HCT116 (cell line): ENCODE results near the gene CCDC82.

ENCODE experiments used
- CTCF ChIP-seq, 3 experiments: fragments of 200-600 bp in 1 of 3; sonication (generic) in 1 of 3; IDR thresholded peaks in 2 of 3; conservative IDR thresholded peaks in 1 of 3; 2 replicates each; pipeline ENCODE4 v1.5.1; 2012 to 2017; ENCODE audit warnings: low read depth in 2 of 3, low read length in 2 of 3, antibody characterized with exemption in 1 of 3, borderline replicate concordance in 1 of 3, control low read depth in 1 of 3, mild to moderate bottlenecking in 1 of 3, mixed read lengths in 1 of 3, mixed run types in 1 of 3, moderate library complexity in 1 of 3; ENCODE audit not compliant: insufficient read depth in 1 of 3
- EZH2 ChIP-seq: fragments of 200-600 bp; sonication (generic); IDR thresholded peaks from 2 replicates; pipeline ENCODE4 v1.6.1; 2017; ENCODE audit warnings: antibody characterized with exemption, mixed run types
- FOSL1 ChIP-seq: IDR thresholded peaks from 2 replicates; pipeline ENCODE4 v1.6.1; 2012; ENCODE audit warnings: low read depth
- MAX ChIP-seq: IDR thresholded peaks from 2 replicates; pipeline ENCODE4 v1.6.1; 2012
- POLR2A ChIP-seq: IDR thresholded peaks from 2 replicates; pipeline ENCODE4 v1.7.0; 2011; ENCODE audit warnings: borderline replicate concordance; ENCODE audit not compliant: insufficient read depth, insufficient read length; ENCODE audit errors: extremely low read depth
- POLR2AphosphoS5 ChIP-seq: IDR thresholded peaks from 2 replicates; pipeline ENCODE4 v1.6.1; 2011; ENCODE audit warnings: mild to moderate bottlenecking, low read depth, low read length, moderate library complexity
- REST ChIP-seq: IDR thresholded peaks from 2 replicates; pipeline ENCODE4 v1.6.1; 2012; ENCODE audit warnings: low read depth

GRCh38 chr11:96397863-96398262 lies 8.2 kb upstream of the CCDC82 start:
- TF ChIP-seq EZH2 (no peak), POLR2A (no peak), CTCF (IDR thresholded peaks at IDR 0.05 in 2 of 3, conservative IDR thresholded peaks at IDR 0.05 in 1 of 3; ENCODE audit: borderline replicate concordance in 1 of 3, insufficient read depth in 1 of 3, low read depth in 2 of 3, low read length in 2 of 3) (no peak), MAX (no peak), REST (no peak), FOSL1 (no peak), POLR2AphosphoS5 (no peak)
